ENCODE measurements around the gene CDKN2C.

CDKN2C gene

DNA sequence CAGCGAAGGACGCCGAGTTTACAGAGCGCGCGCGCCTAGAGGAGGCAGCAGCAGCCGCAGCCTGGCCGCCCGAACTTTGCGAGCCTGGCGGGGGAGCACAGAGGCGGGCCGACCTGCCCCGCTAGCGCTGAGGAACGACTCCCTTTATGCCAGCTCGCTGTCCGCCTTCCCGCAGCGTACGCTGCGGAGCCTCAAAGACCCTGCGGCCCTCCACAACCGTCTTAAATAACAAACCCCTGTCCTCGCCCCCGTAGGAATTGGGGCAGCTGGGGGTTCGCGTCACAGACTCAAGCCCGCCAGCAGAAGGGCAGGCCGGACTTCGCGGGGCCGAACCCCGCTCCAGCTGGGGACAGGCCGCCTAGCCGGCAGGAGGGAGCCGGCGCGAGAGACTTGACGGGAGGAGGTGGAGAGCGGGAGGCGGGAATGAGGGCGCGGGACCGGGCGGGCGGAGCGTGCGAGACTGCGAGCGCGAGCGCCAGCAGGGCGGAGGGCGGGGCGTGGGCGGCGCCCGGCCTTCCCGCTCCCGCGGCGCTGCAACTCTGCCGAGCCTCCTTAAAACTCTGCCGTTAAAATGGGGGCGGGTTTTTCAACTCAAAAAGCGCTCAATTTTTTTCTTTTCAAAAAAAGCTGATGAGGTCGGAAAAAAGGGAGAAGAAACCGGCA lies 1.8 kb upstream of the CDKN2C start (continued):
- TF ChIP-seq, protein P1, sequence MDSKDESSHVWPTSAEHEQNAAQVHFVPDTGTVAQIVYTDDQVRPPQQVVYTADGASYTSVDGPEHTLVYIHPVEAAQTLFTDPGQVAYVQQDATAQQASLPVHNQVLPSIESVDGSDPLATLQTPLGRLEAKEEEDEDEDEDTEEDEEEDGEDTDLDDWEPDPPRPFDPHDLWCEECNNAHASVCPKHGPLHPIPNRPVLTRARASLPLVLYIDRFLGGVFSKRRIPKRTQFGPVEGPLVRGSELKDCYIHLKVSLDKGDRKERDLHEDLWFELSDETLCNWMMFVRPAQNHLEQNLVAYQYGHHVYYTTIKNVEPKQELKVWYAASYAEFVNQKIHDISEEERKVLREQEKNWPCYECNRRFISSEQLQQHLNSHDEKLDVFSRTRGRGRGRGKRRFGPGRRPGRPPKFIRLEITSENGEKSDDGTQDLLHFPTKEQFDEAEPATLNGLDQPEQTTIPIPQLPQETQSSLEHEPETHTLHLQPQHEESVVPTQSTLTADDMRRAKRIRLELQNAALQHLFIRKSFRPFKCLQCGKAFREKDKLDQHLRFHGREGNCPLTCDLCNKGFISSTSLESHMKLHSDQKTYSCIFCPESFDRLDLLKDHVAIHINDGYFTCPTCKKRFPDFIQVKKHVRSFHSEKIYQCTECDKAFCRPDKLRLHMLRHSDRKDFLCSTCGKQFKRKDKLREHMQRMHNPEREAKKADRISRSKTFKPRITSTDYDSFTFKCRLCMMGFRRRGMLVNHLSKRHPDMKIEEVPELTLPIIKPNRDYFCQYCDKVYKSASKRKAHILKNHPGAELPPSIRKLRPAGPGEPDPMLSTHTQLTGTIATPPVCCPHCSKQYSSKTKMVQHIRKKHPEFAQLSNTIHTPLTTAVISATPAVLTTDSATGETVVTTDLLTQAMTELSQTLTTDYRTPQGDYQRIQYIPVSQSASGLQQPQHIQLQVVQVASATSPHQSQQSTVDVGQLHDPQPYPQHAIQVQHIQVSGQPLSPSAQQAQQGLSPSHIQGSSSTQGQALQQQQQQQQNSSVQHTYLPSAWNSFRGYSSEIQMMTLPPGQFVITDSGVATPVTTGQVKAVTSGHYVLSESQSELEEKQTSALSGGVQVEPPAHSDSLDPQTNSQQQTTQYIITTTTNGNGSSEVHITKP (tag by site-specific recombination; IDR thresholded peaks at IDR 0.05): peak; percentile 97
- TF ChIP-seq ZFP69B (tag by site-specific recombination; IDR thresholded peaks at IDR 0.05) (0 out of 2 replicates have a peak, but pooled peaks have one; percentile 12), FEZF1 (tag by site-specific recombination; IDR thresholded peaks at IDR 0.05) (no peak), ZBTB17 (tag by site-specific recombination; IDR thresholded peaks at IDR 0.05) (peak; percentile 97), SP2 (tag by site-specific recombination; IDR thresholded peaks at IDR 0.05) (peak; percentile 89), BCL11B (tag by site-specific recombination; IDR thresholded peaks at IDR 0.05; ENCODE audit: low read depth) (0 out of 2 replicates have a peak, but pooled peaks have one; percentile 14), ZNF146 (tag by site-specific recombination; IDR thresholded peaks at IDR 0.05) (no peak), REPIN1 (tag by site-specific recombination; IDR thresholded peaks at IDR 0.05; ENCODE audit: low read depth) (peak; percentile 89; the same call in 1 of the 2 replicates), ZBTB48 (tag by site-specific recombination; IDR thresholded peaks at IDR 0.05) (peak; percentile 71; the same call in 1 of the 2 replicates), ZNF792 (tag by site-specific recombination; IDR thresholded peaks at IDR 0.05) (0 out of 2 replicates have a peak, but pooled peaks have one; percentile 54), GFI1B (tag by site-specific recombination; IDR thresholded peaks at IDR 0.05) (peak; percentile 30; the same call in 1 of the 2 replicates), ZNF48 (tag by site-specific recombination; IDR thresholded peaks at IDR 0.05) (no peak), ZNF768 (tag by site-specific recombination; IDR thresholded peaks at IDR 0.05) (no peak), ZNF624 (tag by site-specific recombination; IDR thresholded peaks at IDR 0.05) (no peak), ZNF660 (tag by site-specific recombination; IDR thresholded peaks at IDR 0.05) (peak; percentile 88), ZSCAN23 (tag by site-specific recombination; IDR thresholded peaks at IDR 0.05) (peak; percentile 73; the same call in 1 of the 2 replicates), ZNF701 (tag by site-specific recombination; IDR thresholded peaks at IDR 0.05) (no peak), SP3 (tag by site-specific recombination; IDR thresholded peaks at IDR 0.05) (peak; percentile 70), ZNF112 (tag by site-specific recombination; IDR thresholded peaks at IDR 0.05) (no peak), ZBTB8A (tag by site-specific recombination; IDR thresholded peaks at IDR 0.05) (peak; percentile 93), KLF9 (tag by site-specific recombination; IDR thresholded peaks at IDR 0.05; ENCODE audit: low read depth) (peak; percentile 59; the same call in 1 of the 2 replicates), PRDM1 (tag by site-specific recombination; IDR thresholded peaks at IDR 0.05) (no peak), ZNF561 (tag by site-specific recombination; IDR thresholded peaks at IDR 0.05; ENCODE audit: borderline replicate concordance) (peak; percentile 85; the same call in 1 of the 2 replicates), ZNF350 (tag by site-specific recombination; IDR thresholded peaks at IDR 0.05) (no peak)
- TF ChIP-seq, protein P2, sequence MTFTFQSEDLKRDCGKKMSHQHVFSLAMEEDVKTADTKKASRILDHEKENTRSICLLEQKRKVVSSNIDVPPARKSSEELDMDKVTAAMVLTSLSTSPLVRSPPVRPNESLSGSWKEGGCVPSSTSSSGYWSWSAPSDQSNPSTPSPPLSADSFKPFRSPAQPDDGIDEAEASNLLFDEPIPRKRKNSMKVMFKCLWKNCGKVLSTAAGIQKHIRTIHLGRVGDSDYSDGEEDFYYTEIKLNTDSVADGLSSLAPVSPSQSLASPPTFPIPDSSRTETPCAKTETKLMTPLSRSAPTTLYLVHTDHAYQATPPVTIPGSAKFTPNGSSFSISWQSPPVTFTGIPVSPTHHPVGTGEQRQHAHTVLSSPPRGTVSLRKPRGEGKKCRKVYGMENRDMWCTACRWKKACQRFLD (tag by site-specific recombination; IDR thresholded peaks at IDR 0.05): peak; percentile 57; the same call in 1 of the 2 replicates
- TF ChIP-seq, protein P3, sequence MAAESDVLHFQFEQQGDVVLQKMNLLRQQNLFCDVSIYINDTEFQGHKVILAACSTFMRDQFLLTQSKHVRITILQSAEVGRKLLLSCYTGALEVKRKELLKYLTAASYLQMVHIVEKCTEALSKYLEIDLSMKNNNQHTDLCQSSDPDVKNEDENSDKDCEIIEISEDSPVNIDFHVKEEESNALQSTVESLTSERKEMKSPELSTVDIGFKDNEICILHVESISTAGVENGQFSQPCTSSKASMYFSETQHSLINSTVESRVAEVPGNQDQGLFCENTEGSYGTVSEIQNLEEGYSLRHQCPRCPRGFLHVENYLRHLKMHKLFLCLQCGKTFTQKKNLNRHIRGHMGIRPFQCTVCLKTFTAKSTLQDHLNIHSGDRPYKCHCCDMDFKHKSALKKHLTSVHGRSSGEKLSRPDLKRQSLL (tag by site-specific recombination; IDR thresholded peaks at IDR 0.05): peak; percentile 70
- TF ChIP-seq, protein P4, sequence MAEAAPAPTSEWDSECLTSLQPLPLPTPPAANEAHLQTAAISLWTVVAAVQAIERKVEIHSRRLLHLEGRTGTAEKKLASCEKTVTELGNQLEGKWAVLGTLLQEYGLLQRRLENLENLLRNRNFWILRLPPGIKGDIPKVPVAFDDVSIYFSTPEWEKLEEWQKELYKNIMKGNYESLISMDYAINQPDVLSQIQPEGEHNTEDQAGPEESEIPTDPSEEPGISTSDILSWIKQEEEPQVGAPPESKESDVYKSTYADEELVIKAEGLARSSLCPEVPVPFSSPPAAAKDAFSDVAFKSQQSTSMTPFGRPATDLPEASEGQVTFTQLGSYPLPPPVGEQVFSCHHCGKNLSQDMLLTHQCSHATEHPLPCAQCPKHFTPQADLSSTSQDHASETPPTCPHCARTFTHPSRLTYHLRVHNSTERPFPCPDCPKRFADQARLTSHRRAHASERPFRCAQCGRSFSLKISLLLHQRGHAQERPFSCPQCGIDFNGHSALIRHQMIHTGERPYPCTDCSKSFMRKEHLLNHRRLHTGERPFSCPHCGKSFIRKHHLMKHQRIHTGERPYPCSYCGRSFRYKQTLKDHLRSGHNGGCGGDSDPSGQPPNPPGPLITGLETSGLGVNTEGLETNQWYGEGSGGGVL (tag by site-specific recombination; IDR thresholded peaks at IDR 0.05): no peak; the same call in 1 of the 2 replicates
- TF ChIP-seq, protein P5, sequence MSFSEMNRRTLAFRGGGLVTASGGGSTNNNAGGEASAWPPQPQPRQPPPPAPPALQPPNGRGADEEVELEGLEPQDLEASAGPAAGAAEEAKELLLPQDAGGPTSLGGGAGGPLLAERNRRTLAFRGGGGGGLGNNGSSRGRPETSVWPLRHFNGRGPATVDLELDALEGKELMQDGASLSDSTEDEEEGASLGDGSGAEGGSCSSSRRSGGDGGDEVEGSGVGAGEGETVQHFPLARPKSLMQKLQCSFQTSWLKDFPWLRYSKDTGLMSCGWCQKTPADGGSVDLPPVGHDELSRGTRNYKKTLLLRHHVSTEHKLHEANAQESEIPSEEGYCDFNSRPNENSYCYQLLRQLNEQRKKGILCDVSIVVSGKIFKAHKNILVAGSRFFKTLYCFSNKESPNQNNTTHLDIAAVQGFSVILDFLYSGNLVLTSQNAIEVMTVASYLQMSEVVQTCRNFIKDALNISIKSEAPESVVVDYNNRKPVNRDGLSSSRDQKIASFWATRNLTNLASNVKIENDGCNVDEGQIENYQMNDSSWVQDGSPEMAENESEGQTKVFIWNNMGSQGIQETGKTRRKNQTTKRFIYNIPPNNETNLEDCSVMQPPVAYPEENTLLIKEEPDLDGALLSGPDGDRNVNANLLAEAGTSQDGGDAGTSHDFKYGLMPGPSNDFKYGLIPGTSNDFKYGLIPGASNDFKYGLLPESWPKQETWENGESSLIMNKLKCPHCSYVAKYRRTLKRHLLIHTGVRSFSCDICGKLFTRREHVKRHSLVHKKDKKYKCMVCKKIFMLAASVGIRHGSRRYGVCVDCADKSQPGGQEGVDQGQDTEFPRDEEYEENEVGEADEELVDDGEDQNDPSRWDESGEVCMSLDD (tag by site-specific recombination; IDR thresholded peaks at IDR 0.05): peak; percentile 86
- TF ChIP-seq, protein P6, sequence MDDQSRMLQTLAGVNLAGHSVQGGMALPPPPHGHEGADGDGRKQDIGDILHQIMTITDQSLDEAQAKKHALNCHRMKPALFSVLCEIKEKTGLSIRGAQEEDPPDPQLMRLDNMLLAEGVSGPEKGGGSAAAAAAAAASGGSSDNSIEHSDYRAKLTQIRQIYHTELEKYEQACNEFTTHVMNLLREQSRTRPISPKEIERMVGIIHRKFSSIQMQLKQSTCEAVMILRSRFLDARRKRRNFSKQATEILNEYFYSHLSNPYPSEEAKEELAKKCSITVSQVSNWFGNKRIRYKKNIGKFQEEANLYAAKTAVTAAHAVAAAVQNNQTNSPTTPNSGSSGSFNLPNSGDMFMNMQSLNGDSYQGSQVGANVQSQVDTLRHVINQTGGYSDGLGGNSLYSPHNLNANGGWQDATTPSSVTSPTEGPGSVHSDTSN (CRISPR knock-in tag; IDR thresholded peaks at IDR 0.05): peak; percentile 74; the same call in 1 of the 2 replicates

Measured in HEK293 (cell line).